Measurements from ENCODE around the gene RFNG.

The RFNG gene

DNA sequence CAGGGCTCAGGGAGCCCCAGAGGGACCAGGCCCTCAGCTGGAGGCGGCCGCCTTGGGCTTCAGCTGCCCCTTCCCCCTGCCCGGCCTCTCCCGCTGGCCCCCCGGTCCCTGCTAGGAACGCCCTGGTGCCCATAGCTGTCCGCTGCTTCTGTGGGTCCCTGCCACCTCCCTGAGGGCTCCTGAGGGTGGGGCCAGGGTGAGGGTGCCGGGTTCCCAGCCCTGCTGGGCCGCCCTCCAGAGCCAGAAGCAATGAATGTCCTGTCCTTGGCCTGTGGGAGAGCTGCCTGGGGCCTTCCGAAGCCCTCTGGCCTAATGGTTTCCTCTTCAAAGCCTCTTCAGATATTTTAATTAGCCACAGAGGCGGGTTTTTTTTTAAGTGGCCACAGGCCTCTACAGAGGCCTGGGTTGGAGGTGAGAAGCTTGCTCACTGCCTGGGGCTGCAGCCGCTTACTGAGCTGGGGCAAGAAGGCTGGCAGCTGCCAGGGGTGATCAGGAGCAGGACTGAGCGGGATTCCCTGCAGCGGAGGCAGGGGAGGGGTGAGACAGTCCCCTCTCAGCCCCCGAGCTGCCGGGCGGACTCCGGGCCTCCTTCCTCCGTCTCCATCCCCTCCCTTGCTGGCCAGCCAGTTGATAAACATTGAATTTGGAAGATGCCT is 38.8 kb downstream of the RFNG start:
- no peak for DNase-seq (ENCODE audit: low read depth, low spot score)
- no peak overlapping the region for H3K4me3 ChIP-seq (ENCODE audit: low read depth, low read length)
- ChIA-PET POLR2A (interaction anchor here (0.7 kb wide), 1 partner anchor 9 kb away, joined by 4 read pairs; no protein-coding TSS in a partner anchor), CTCF (interaction anchor here (0.6 to 5.3 kb wide), 4 partner anchors 8 to 53 kb away, joined by 3 to 46 read pairs (median 4); partner anchors contain the start of genes CENPX and LRRC45)
- TF ChIP-seq, protein P1, sequence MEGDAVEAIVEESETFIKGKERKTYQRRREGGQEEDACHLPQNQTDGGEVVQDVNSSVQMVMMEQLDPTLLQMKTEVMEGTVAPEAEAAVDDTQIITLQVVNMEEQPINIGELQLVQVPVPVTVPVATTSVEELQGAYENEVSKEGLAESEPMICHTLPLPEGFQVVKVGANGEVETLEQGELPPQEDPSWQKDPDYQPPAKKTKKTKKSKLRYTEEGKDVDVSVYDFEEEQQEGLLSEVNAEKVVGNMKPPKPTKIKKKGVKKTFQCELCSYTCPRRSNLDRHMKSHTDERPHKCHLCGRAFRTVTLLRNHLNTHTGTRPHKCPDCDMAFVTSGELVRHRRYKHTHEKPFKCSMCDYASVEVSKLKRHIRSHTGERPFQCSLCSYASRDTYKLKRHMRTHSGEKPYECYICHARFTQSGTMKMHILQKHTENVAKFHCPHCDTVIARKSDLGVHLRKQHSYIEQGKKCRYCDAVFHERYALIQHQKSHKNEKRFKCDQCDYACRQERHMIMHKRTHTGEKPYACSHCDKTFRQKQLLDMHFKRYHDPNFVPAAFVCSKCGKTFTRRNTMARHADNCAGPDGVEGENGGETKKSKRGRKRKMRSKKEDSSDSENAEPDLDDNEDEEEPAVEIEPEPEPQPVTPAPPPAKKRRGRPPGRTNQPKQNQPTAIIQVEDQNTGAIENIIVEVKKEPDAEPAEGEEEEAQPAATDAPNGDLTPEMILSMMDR (IDR thresholded peaks at IDR 0.05; ENCODE audit: insufficient read depth, low read length, missing control alignments) = no peak

DNA sequence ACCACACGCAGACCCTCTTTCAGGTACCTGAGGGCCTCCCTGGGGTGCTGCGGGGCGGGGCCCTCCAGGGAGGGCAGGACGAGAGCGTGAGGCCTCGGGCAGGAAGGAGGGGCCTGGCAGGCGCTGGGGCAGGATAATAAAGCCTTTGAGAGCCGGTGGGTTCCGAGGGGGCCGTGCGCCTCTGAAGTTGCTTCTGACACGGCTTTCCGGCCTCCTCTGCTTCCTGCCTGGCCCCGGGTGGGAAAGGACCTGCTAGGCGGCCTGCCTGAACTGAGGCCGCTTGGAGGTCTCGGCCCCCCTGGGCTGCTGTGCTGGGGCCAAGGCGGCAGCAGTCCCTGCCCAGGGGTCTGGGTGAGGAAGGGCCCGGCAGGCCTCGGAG is 39.4 kb downstream of the RFNG start:
- CTCF ChIA-PET = interaction anchor here (1.3 to 5.3 kb wide), 2 partner anchors 8 to 53 kb away, joined by 6 to 46 read pairs; partner anchors contain the start of genes CENPX and LRRC45
- DNase-seq (ENCODE audit: low read depth, low spot score) = no peak
- H3K4me3 ChIP-seq (ENCODE audit: low read depth, low read length) = no peak overlapping the region
- POLR2A ChIA-PET = interaction anchor here (0.7 kb wide), 1 partner anchor 8 kb away, joined by 4 read pairs; no protein-coding TSS in a partner anchor
- TF ChIP-seq, protein P1 (IDR thresholded peaks at IDR 0.05; ENCODE audit: insufficient read depth, low read length, missing control alignments) = no peak

DNA sequence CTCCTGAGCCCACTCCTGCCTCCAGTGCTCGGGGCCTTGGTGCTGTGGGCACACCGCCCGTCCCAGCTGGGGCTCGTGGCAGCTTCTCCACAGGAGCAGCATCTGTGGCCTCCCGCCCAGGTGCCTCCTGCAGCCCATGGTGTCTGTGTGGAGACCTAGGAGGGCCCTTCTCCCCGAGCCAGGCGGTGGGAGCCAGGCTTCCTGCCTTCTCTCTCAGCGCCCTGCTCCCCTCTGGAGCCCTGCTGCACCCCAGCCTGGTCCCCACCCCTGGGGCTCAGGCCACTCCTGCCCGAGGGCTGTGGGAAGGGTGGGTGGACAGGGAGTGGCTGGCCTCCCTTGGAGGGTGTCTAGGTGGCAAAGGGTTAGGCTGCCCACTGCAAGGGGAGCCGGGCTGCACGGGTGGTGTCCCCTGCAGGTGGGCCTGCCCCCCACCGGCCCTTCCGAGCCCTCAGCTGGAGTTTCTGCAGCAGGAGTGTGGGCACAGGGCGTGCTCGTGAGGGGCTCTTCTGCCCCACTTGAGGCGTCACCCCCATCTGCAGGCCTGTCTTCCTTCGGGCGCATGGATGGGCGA is 39.9 kb downstream of the RFNG start:
- TF ChIP-seq, protein P1 (IDR thresholded peaks at IDR 0.05; ENCODE audit: insufficient read depth, low read length, missing control alignments) = no peak
- ChIA-PET CTCF (interaction anchor here (3.0 to 5.3 kb wide), 2 partner anchors 9 to 52 kb away, joined by 12 to 46 read pairs; partner anchors contain the start of genes CENPX and LRRC45), POLR2A (no interaction called here)
- H3K4me3 ChIP-seq (ENCODE audit: low read depth, low read length) = no peak overlapping the region
- DNase-seq (ENCODE audit: low read depth, low spot score) = no peak

DNA sequence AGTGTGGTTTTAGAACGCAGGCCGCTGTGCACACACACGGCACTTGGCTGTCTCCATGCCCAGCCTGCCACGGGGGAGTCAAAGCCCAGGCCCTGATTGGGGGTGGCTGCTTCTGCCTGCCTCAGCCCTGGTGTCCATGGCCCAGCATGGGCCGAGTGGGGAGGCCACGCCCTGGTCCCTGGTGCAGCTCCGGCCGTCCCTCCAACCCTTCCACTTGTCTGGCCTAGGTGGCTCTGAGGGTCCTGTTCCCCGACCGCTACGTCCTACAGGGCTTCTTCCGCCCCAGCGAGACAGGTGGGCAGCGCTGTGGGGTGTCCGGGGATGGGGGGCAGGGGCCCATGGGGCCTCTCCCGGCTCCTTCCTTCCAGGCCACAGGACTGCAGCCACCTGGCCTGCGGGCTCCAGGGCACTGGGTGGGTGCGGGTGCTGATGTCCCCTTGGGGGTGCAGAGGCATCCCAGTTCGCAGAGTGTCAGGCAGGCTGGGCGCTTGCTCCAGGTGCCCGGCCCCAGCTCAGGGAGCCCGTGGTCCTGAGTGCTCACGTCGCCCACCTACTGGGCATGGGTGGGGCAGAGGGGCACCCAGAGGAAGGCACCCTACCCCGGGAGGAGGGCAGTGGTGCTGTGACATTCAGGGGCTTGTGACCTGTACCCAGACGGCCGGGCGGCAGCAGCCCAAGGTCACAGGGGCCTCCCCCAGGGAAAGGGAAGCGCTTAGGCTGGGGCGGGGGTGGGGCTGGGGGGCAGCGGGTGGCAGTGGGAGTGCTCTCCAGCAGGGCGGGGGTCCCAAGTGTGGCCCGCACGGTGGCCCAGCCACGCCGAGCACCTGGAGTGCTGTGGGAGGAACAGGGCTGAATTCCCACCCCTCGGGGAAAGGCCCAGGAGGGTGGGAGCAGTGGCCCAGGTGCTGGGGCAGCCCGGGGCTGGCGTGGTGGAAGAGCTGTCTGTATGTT is 40.8 kb downstream of the RFNG start:
- TF ChIP-seq, protein P1 (IDR thresholded peaks at IDR 0.05; ENCODE audit: insufficient read depth, low read length, missing control alignments) = no peak
- DNase-seq (ENCODE audit: low read depth, low spot score) = no peak
- POLR2A ChIA-PET = no interaction called here
- CTCF ChIA-PET = interaction anchor here (3.0 to 5.3 kb wide), 2 partner anchors 10 to 51 kb away, joined by 12 to 46 read pairs; partner anchors contain the start of genes CENPX and LRRC45
- no peak overlapping the region for H3K4me3 ChIP-seq (ENCODE audit: low read depth, low read length)

- TF ChIP-seq, protein P1 (IDR thresholded peaks at IDR 0.05; ENCODE audit: insufficient read depth, low read length, missing control alignments) = no peak
- ChIA-PET CTCF (interaction anchor here (1.0 to 5.3 kb wide), 4 partner anchors 11 to 50 kb away, joined by 3 to 46 read pairs (median 8); partner anchors contain the start of genes CENPX and LRRC45), POLR2A (interaction anchor here (1.5 kb wide), 1 partner anchor 13 kb away, joined by 4 read pairs; no protein-coding TSS in a partner anchor)
- H3K4me3 ChIP-seq (ENCODE audit: low read depth, low read length) = no peak overlapping the region
- DNase-seq (ENCODE audit: low read depth, low spot score) = no peak
Observed at GRCh38 chr17:82009413-82009812, 42.2 kb downstream of the RFNG start.
